Ovary (tissue), 9 donors: ENCODE results near the gene EML6. TPM values are rescaled to one million over a fixed set of nuclear protein-coding genes. Genes with fewer than 3 reads are reported as not detected.

Experiments
- DNase-seq, 5 donors: peaks; one replicate each; pipeline ENCODE4 v3.0.0-alpha.2; 2019 to 2020
- H3K27ac ChIP-seq, 2 donors: fragments of 200-600 bp; one replicate each; pipeline versions ENCODE4 v1.5.1 to v1.8.0; 2019 to 2022
- H3K27me3 ChIP-seq: fragments of 200-600 bp; one replicate; pipeline ENCODE4 v1.8.0; 2022
- H3K36me3 ChIP-seq: fragments of 200-600 bp; sonication (generic); one replicate; pipeline ENCODE4 v1.5.1; 2019
- H3K4me1 ChIP-seq: one replicate; pipeline ENCODE4 v1.8.1; 2013; ENCODE audit warnings: mild to moderate bottlenecking, moderate library complexity; ENCODE audit not compliant: insufficient read depth
- H3K4me3 ChIP-seq: fragments of 200-600 bp; sonication (generic); one replicate; pipeline ENCODE4 v1.5.1; 2017
- H3K9me3 ChIP-seq, 2 donors: fragments of 200-600 bp in 1 of 2; sonication (generic) in 1 of 2; one replicate each; pipeline versions ENCODE4 v1.5.1 to v1.8.1; 2013 to 2019; ENCODE audit warnings: mild to moderate bottlenecking in 1 of 2, moderate library complexity in 1 of 2
- CTCF ChIP-seq, 3 donors: fragments of 450-650 bp in 2 of 3; fragments of 200-600 bp in 1 of 3; IDR thresholded peaks; one replicate each; pipeline versions ENCODE4 v1.5.1 to v1.8.0; 2016 to 2022; ENCODE audit warnings: antibody characterized with exemption in 3 of 3, mild to moderate bottlenecking in 1 of 3
- EP300 ChIP-seq: sonication (generic); formaldehyde crosslinking; IDR thresholded peaks from one replicate; pipeline ENCODE4 v1.6.1; 2017; ENCODE audit warnings: antibody characterized with exemption
- POLR2A ChIP-seq: fragments of 450-650 bp; IDR thresholded peaks from one replicate; pipeline ENCODE4 v1.6.1; 2017; ENCODE audit warnings: antibody characterized with exemption, mild to moderate bottlenecking, moderate library complexity
- WGBS, 3 donors: extraction: QIAGEN DNeasy Blood & Tissue Kit in 1 of 3; methylation state at CpG; one replicate each; pipeline versions ENCODE4 v1.1.5 to v1.1.7; 2013 to 2017; 5-methylcytosine and 5-hydroxymethylcytosine counted together
- intact Hi-C, 4 donors: fragments of 100-400 bp; cut with DNase I; formaldehyde crosslinking; loops; one replicate each; pipeline versions ENCODE4 v1.11.0 to v1.15.1; 2022 to 2023
- polyA plus RNA-seq, 2 donors: library from polyadenylated mRNA; stranded (reverse); fragments of 200-250 nt in 1 of 2; fragments of 350-450 nt in 1 of 2; fragmentation: Illumina TruSeq in 1 of 2; extraction: RNeasy Lipid Tissue Mini Kit (QIAGEN cat#74804) in 1 of 2; gene quantifications; one replicate each; pipeline ENCODE4 v1.2.3, GENCODE V29; 2013 to 2014
- total RNA-seq, 7 donors: library from RNA; depleted of rRNA in 2 of 7; stranded (reverse); fragments of >200 nt in 2 of 7; fragmentation: NEBNext Ultra II Directional in 3 of 7; extraction: Animal tissue kit (Norgen Biotek cat#: 25700) in 3 of 7; gene quantifications; one replicate each; pipeline versions ENCODE4 v1.1.0 to v1.2.4, GENCODE V29; 2016 to 2023
- donor health status: DM: no; HTN: no; CAD: no; lungs with moderate emphysema.
- donor health status: DM: no; HTN: no; CAD: no.
- donor health status: Bipolar disorder and iron deficiency.
- donor health status: DM: yes; HTN: yes; CAD: no.
- donor health status: DM: no; HTN: no; CAD: no.
- donor health status: DM: yes; HTN: yes; CAD: no.

EML6 gene
- total and polyA plus RNA-seq, 9 donors, result 0.22 to 3.7 (median 0.48) TPM

GRCh38 chr2:54725343-54726099, 2.1 kb downstream of the EML6 start:
- Histone ChIP-seq H3K4me3 (peak overlapping the region; percentile 73), H3K27ac (no peak overlapping the region)
- 41 to 48% (median 42%) methylated on average over 8 of the region's 8 CpGs for WGBS, 3 donors

GRCh38 chr2:54726431-54726830, 3.0 kb downstream of the EML6 start:
- H3K4me3 ChIP-seq, result no peak overlapping the region
- no peak for DNase-seq
- H3K36me3 ChIP-seq, result no peaks in the 10 kb centered on the region
- 82 to 89% (median 87%) methylated on average over 1 of the region's 1 CpG for WGBS, 3 donors
- H3K27ac ChIP-seq, result no peak overlapping the region
- H3K9me3 ChIP-seq, result no peaks in the 10 kb centered on the region
- TF ChIP-seq CTCF (IDR thresholded peaks at IDR 0.05) (no peak), EP300 (no peak), POLR2A (no peak)
- H3K27me3 ChIP-seq, result no peaks in the 10 kb centered on the region
- H3K4me1 ChIP-seq, result no peaks in the 10 kb centered on the region
- intact Hi-C loops, result no loop called here

More at GRCh38 chr2:54725343-54726099, 2.1 kb downstream of the EML6 start:
- intact Hi-C loops, result no loop called here
- DNase-seq, result no peak
- Histone ChIP-seq H3K27me3 (no peaks in the 10 kb centered on the region), H3K9me3 (no peaks in the 10 kb centered on the region), H3K4me1 (no peaks in the 10 kb centered on the region), H3K36me3 (no peaks in the 10 kb centered on the region)
- TF ChIP-seq POLR2A, result no peak
- TF ChIP-seq EP300, result no peak
- TF ChIP-seq CTCF (IDR thresholded peaks at IDR 0.05), result no peak

GRCh38 chr2:54726940-54727339, 3.5 kb downstream of the EML6 start:
- Histone ChIP-seq H3K27ac (no peak overlapping the region), H3K4me3 (no peak overlapping the region), H3K36me3 (no peaks in the 10 kb centered on the region), H3K4me1 (no peaks in the 10 kb centered on the region), H3K9me3 (no peaks in the 10 kb centered on the region), H3K27me3 (no peaks in the 10 kb centered on the region)
- 70 to 80% (median 80%) methylated on average over 2 of the region's 2 CpGs for WGBS, 3 donors
- no peak for TF ChIP-seq CTCF (IDR thresholded peaks at IDR 0.05)
- no peak for TF ChIP-seq POLR2A
- TF ChIP-seq EP300, result no peak
- intact Hi-C loops, result no loop called here
- no peak for DNase-seq

GRCh38 chr2:54728669-54729120, 5.2 kb downstream of the EML6 start:
- Histone ChIP-seq H3K27me3 (no peaks in the 10 kb centered on the region), H3K27ac (no peak overlapping the region), H3K36me3 (no peaks in the 10 kb centered on the region), H3K9me3 (no peaks in the 10 kb centered on the region), H3K4me3 (no peak overlapping the region), H3K4me1 (no peaks in the 10 kb centered on the region)
- no peak for DNase-seq
- TF ChIP-seq CTCF (IDR thresholded peaks at IDR 0.05), result no peak
- intact Hi-C loops, result no loop called here
- 59 to 70% (median 61%) methylated on average over 4 of the region's 4 CpGs for WGBS, 3 donors
